H9 (cell line): ENCODE results near the gene MAP3K1. TPM values are rescaled to one million over a fixed set of nuclear protein-coding genes. Genes with fewer than 3 reads are reported as not detected.

Experiments
- DNase-seq: peaks from one replicate; pipeline ENCODE4 v3.0.0-alpha.2; 2017
- H2AFZ ChIP-seq: one replicate; pipeline ENCODE4 v1.6.1; 2013; ENCODE audit warnings: mild to moderate bottlenecking, low read length, control low read depth, moderate library complexity
- H2AK5ac ChIP-seq: 2 replicates; pipeline ENCODE4 v1.6.1; 2013; ENCODE audit warnings: low read length, control low read depth, mixed read lengths; ENCODE audit not compliant: insufficient read length
- H2BK120ac ChIP-seq: one replicate; pipeline ENCODE4 v1.6.1; 2013; ENCODE audit warnings: low read depth, mild to moderate bottlenecking, low read length, control low read depth, inconsistent platforms; ENCODE audit not compliant: poor library complexity, severe bottlenecking
- H2BK12ac ChIP-seq: 2 replicates; pipeline ENCODE4 v1.6.1; 2013; ENCODE audit warnings: low read length, control low read depth, mixed read lengths, low read depth; ENCODE audit not compliant: insufficient read length
- H2BK15ac ChIP-seq: 2 replicates; pipeline ENCODE4 v1.6.1; 2013; ENCODE audit warnings: low read depth, low read length, control low read depth
- H2BK20ac ChIP-seq: one replicate; pipeline ENCODE4 v1.6.1; 2013; ENCODE audit warnings: low read depth, mild to moderate bottlenecking, low read length, control low read depth, inconsistent platforms; ENCODE audit not compliant: poor library complexity, severe bottlenecking
- H2BK5ac ChIP-seq: 2 replicates; pipeline ENCODE4 v1.6.1; 2013; ENCODE audit warnings: low read length, control low read depth, mixed read lengths; ENCODE audit not compliant: insufficient read length
- H3K14ac ChIP-seq: 2 replicates; pipeline ENCODE4 v1.6.1; 2013; ENCODE audit warnings: low read length, control low read depth; ENCODE audit not compliant: insufficient read depth
- H3K18ac ChIP-seq: 2 replicates; pipeline ENCODE4 v1.6.1; 2013; ENCODE audit warnings: low read depth, mild to moderate bottlenecking, mixed read lengths, low read length, control low read depth; ENCODE audit not compliant: insufficient read length
- H3K23ac ChIP-seq: 2 replicates; pipeline ENCODE4 v1.6.1; 2013; ENCODE audit warnings: low read length, control low read depth, mixed read lengths, low read depth; ENCODE audit not compliant: insufficient read length
- H3K23me2 ChIP-seq: 2 replicates; pipeline ENCODE4 v1.6.1; 2013; ENCODE audit warnings: low read depth, mild to moderate bottlenecking, mixed read lengths, low read length, control low read depth; ENCODE audit not compliant: insufficient read length, poor library complexity, severe bottlenecking
- H3K27ac ChIP-seq: 2 replicates; pipeline ENCODE4 v1.5.1; 2013; ENCODE audit warnings: low read length, control low read depth, mixed read lengths, low read depth; ENCODE audit not compliant: insufficient read length
- H3K27me3 ChIP-seq: 2 replicates; pipeline ENCODE4 v1.6.1; 2013; ENCODE audit warnings: low read length, control low read depth, inconsistent platforms; ENCODE audit not compliant: insufficient read depth
- H3K4ac ChIP-seq: 2 replicates; pipeline ENCODE4 v1.6.1; 2013; ENCODE audit warnings: low read depth, mild to moderate bottlenecking, control low read depth, inconsistent platforms, low read length, moderate library complexity
- H3K4me1 ChIP-seq: 2 replicates; pipeline ENCODE4 v1.6.1; 2013; ENCODE audit warnings: low read length, control low read depth, inconsistent platforms; ENCODE audit not compliant: insufficient read depth
- H3K4me2 ChIP-seq: 2 replicates; pipeline ENCODE4 v1.6.1; 2013; ENCODE audit warnings: low read length, control low read depth, mixed read lengths; ENCODE audit not compliant: insufficient read length, insufficient read depth
- H3K56ac ChIP-seq: 2 replicates; pipeline ENCODE4 v1.6.1; 2013; ENCODE audit warnings: low read depth, mild to moderate bottlenecking, mixed read lengths, low read length, control low read depth; ENCODE audit not compliant: insufficient read length
- H3K79me1 ChIP-seq: 2 replicates; pipeline ENCODE4 v1.6.1; 2013; ENCODE audit warnings: low read depth, mild to moderate bottlenecking, moderate library complexity, low read length, control low read depth, inconsistent platforms; ENCODE audit not compliant: insufficient read depth, poor library complexity, severe bottlenecking
- H3K79me2 ChIP-seq: 2 replicates; pipeline ENCODE4 v1.6.1; 2013; ENCODE audit warnings: low read length, control low read depth, inconsistent platforms; ENCODE audit not compliant: insufficient read depth
- H3K9ac ChIP-seq: 2 replicates; pipeline ENCODE4 v1.6.1; 2013; ENCODE audit warnings: low read length, control low read depth, mixed read lengths; ENCODE audit not compliant: insufficient read length; ENCODE audit errors: extremely low read depth
- H3K9me3 ChIP-seq: one replicate; pipeline ENCODE4 v1.6.1; 2013; ENCODE audit warnings: low read depth, low read length, inconsistent platforms; ENCODE audit not compliant: control insufficient read depth
- H3T11ph ChIP-seq: one replicate; pipeline ENCODE4 v1.6.1; 2013; ENCODE audit warnings: mild to moderate bottlenecking, low read length, control low read depth, inconsistent platforms
- H4K20me1 ChIP-seq: one replicate; pipeline ENCODE4 v1.6.1; 2013; ENCODE audit not compliant: control insufficient read depth, insufficient read length, insufficient read depth
- H4K5ac ChIP-seq: 2 replicates; pipeline ENCODE4 v1.6.1; 2013; ENCODE audit warnings: low read depth, mild to moderate bottlenecking, mixed read lengths, low read length, control low read depth; ENCODE audit not compliant: insufficient read length
- H4K8ac ChIP-seq: replicated peaks from 2 replicates; pipeline ENCODE4 v1.6.1; 2013; ENCODE audit warnings: low read length, control low read depth, mixed read lengths, low read depth; ENCODE audit not compliant: insufficient read length
- H4K91ac ChIP-seq: 2 replicates; pipeline ENCODE4 v1.6.1; 2013; ENCODE audit warnings: low read depth, mild to moderate bottlenecking, moderate library complexity, mixed read lengths, low read length, control low read depth; ENCODE audit not compliant: insufficient read length
- H3K27ac Mint-ChIP-seq, 3 experiments: 2 replicates in 2 of 3; 3 replicates in 1 of 3; pipeline ENCODE4 v1.8.0; 2020 to 2021; ENCODE audit warnings: mixed read lengths in 3 of 3, mild to moderate bottlenecking in 1 of 3, moderate library complexity in 1 of 3
- H3K27me3 Mint-ChIP-seq: 2 replicates; pipeline ENCODE4 v1.8.0; 2021; ENCODE audit warnings: low read depth, mild to moderate bottlenecking, moderate library complexity, mixed read lengths
- H3K36me3 Mint-ChIP-seq, 3 experiments: 2 replicates in 2 of 3; 3 replicates in 1 of 3; pipeline ENCODE4 v1.8.0; 2020 to 2021; ENCODE audit warnings: low read depth in 3 of 3, mixed read lengths in 3 of 3; ENCODE audit not compliant: insufficient read depth in 1 of 3
- H3K4me1 Mint-ChIP-seq, 2 experiments: 2 replicates each; pipeline ENCODE4 v1.8.0; 2020; ENCODE audit warnings: mixed read lengths in 2 of 2
- H3K4me3 Mint-ChIP-seq, 2 experiments: 2 replicates in 1 of 2; 3 replicates in 1 of 2; pipeline ENCODE4 v1.8.0; 2020 to 2021; ENCODE audit warnings: mild to moderate bottlenecking in 2 of 2, mixed read lengths in 2 of 2, moderate library complexity in 1 of 2
- H3K9me3 Mint-ChIP-seq, 2 experiments: 2 replicates in 1 of 2; 3 replicates in 1 of 2; pipeline ENCODE4 v1.8.0; 2020; ENCODE audit warnings: mild to moderate bottlenecking in 2 of 2, mixed read lengths in 2 of 2, moderate library complexity in 1 of 2
- WGBS: extraction: QIAGEN DNeasy Blood & Tissue Kit; methylation state at CpG from one replicate; pipeline ENCODE4 v1.1.7; 2013; ENCODE audit warnings: missing lambda C conversion rate, low lambda C conversion rate, mixed read lengths; ENCODE audit not compliant: insufficient read length; ENCODE audit errors: extremely low coverage; 5-methylcytosine and 5-hydroxymethylcytosine counted together
- total RNA-seq: library from RNA; stranded (reverse); gene quantifications from 2 replicates; pipeline ENCODE4 v1.2.1, GENCODE V29; 2021
- TF ChIP-seq, protein P1 (sequence below): fragments of 200-600 bp; sonication (generic); conservative IDR thresholded peaks from 3 replicates; pipeline ENCODE4 v1.8.0; 2021; ENCODE audit warnings: antibody characterized with exemption, mild to moderate bottlenecking

MAP3K1 gene
- total RNA-seq, 1 experiment from 2014 or later: 11.1 TPM

DNA sequence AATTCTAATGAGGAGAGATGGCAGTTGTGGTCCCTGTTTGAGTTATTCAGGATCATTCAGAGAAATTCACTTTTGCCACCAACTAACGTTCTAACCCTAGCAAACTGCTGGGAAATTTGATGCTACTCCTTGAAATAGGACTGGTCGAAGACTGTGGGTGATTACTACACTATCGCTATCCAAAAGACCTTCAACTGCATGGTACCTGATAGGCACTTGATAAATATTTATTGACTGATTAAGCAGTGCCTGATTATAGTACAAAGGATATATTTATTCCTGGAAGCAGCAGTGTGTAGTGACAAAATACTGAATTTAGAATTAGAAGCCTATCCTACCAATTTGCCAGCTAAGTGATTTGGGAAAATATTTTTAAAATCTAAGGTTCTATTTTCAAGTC, 14.1 kb upstream of the MAP3K1 start:
- WGBS: no CpG with 5 or more reads among the region's 3 CpGs
- Histone ChIP-seq H3K23ac (no peak overlapping the region), H3K79me2 (no peaks in the 10 kb centered on the region), H3K4me1 (no peaks in the 10 kb centered on the region), H3K79me1 (no peaks in the 10 kb centered on the region), H3K14ac (no peak overlapping the region), H2BK12ac (no peak overlapping the region), H4K8ac (no peak overlapping the region), H4K5ac (no peak overlapping the region), H2AK5ac (no peak overlapping the region), H2BK15ac (no peak overlapping the region), H3K56ac (no peak overlapping the region), H3K4ac (no peak overlapping the region), H3T11ph (no peak overlapping the region), H4K20me1 (no peaks in the 10 kb centered on the region), H3K27ac (no peak overlapping the region), H3K18ac (no peak overlapping the region), H3K4me2 (no peak overlapping the region), H3K9me3 (no peaks in the 10 kb centered on the region), H3K23me2 (no peaks in the 10 kb centered on the region), H3K27me3 (no peaks in the 10 kb centered on the region), H2BK5ac (no peak overlapping the region), H3K9ac (no peak overlapping the region), H4K91ac (no peak overlapping the region), H2BK120ac (no peak overlapping the region), H2BK20ac (no peak overlapping the region), H2AFZ (no peak overlapping the region)
- no peak overlapping the region for H3K4me3 Mint-ChIP-seq
- no peaks in the 10 kb centered on the region for H3K36me3 Mint-ChIP-seq
- TF ChIP-seq, protein P1, sequence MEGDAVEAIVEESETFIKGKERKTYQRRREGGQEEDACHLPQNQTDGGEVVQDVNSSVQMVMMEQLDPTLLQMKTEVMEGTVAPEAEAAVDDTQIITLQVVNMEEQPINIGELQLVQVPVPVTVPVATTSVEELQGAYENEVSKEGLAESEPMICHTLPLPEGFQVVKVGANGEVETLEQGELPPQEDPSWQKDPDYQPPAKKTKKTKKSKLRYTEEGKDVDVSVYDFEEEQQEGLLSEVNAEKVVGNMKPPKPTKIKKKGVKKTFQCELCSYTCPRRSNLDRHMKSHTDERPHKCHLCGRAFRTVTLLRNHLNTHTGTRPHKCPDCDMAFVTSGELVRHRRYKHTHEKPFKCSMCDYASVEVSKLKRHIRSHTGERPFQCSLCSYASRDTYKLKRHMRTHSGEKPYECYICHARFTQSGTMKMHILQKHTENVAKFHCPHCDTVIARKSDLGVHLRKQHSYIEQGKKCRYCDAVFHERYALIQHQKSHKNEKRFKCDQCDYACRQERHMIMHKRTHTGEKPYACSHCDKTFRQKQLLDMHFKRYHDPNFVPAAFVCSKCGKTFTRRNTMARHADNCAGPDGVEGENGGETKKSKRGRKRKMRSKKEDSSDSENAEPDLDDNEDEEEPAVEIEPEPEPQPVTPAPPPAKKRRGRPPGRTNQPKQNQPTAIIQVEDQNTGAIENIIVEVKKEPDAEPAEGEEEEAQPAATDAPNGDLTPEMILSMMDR: no peak
- no peak overlapping the region for H3K27ac Mint-ChIP-seq
- H3K27me3 Mint-ChIP-seq: no peaks in the 10 kb centered on the region
- no peaks in the 10 kb centered on the region for H3K9me3 Mint-ChIP-seq
- H3K4me1 Mint-ChIP-seq: no peaks in the 10 kb centered on the region
- no peak for DNase-seq
